ENCODE measurements around the gene PRR29.
A peak's percentile ranks its signal among the peaks of the same experiment; 100 is the strongest.

The PRR29 gene

GRCh38 chr17:63961355-63962212, 36.6 kb upstream of the PRR29 start:
- peak overlapping the region; percentile 78 for H3K4me3 ChIP-seq (ENCODE audit: low read depth, low read length)
- peaks cover 3% of the 10 kb centered on the region for H3K27me3 ChIP-seq (ENCODE audit: control insufficient read depth, insufficient read depth, low read length)
- no peak overlapping the region for H3K9ac ChIP-seq (ENCODE audit: low read depth, low read length)
- H3K9me3 ChIP-seq (ENCODE audit: control insufficient read depth, insufficient read depth, low read length), result no peaks in the 10 kb centered on the region
- peaks cover 6% of the 10 kb centered on the region for H3K4me1 ChIP-seq (ENCODE audit: control insufficient read depth, insufficient read depth, low read length)
- peaks cover 4% of the 10 kb centered on the region for H3K36me3 ChIP-seq (ENCODE audit: control insufficient read depth, insufficient read depth, low read length)

GRCh38 chr17:63962298-63962744, 35.8 kb upstream of the PRR29 start:
- H3K4me1 ChIP-seq (ENCODE audit: control insufficient read depth, insufficient read depth, low read length), result peaks cover 6% of the 10 kb centered on the region
- H3K9ac ChIP-seq (ENCODE audit: low read depth, low read length), result no peak overlapping the region
- peaks cover 3% of the 10 kb centered on the region for H3K27me3 ChIP-seq (ENCODE audit: control insufficient read depth, insufficient read depth, low read length)
- H3K9me3 ChIP-seq (ENCODE audit: control insufficient read depth, insufficient read depth, low read length), result no peaks in the 10 kb centered on the region
- H3K4me3 ChIP-seq (ENCODE audit: low read depth, low read length), result peak overlapping the region; percentile 26
- H3K36me3 ChIP-seq (ENCODE audit: control insufficient read depth, insufficient read depth, low read length), result peaks cover under 1% of the 10 kb centered on the region

- H3K27me3 ChIP-seq (ENCODE audit: control insufficient read depth, insufficient read depth, low read length), result peaks cover 3% of the 10 kb centered on the region
- H3K4me1 ChIP-seq (ENCODE audit: control insufficient read depth, insufficient read depth, low read length), result peaks cover 6% of the 10 kb centered on the region
- H3K9ac ChIP-seq (ENCODE audit: low read depth, low read length), result no peak overlapping the region
- H3K36me3 ChIP-seq (ENCODE audit: control insufficient read depth, insufficient read depth, low read length), result no peaks in the 10 kb centered on the region
- no peaks in the 10 kb centered on the region for H3K9me3 ChIP-seq (ENCODE audit: control insufficient read depth, insufficient read depth, low read length)
- H3K4me3 ChIP-seq (ENCODE audit: low read depth, low read length), result no peak overlapping the region
Observed at GRCh38 chr17:63963123-63963522, 35.0 kb upstream of the PRR29 start.

- Histone ChIP-seq H3K4me1 (ENCODE audit: control insufficient read depth, insufficient read depth, low read length) (peaks cover 6% of the 10 kb centered on the region), H3K4me3 (ENCODE audit: low read depth, low read length) (no peak overlapping the region), H3K9ac (ENCODE audit: low read depth, low read length) (no peak overlapping the region), H3K9me3 (ENCODE audit: control insufficient read depth, insufficient read depth, low read length) (no peaks in the 10 kb centered on the region), H3K27me3 (ENCODE audit: control insufficient read depth, insufficient read depth, low read length) (no peaks in the 10 kb centered on the region), H3K36me3 (ENCODE audit: control insufficient read depth, insufficient read depth, low read length) (no peaks in the 10 kb centered on the region)
Observed at GRCh38 chr17:63966646-63967264, 31.4 kb upstream of the PRR29 start.

- H3K9me3 ChIP-seq (ENCODE audit: control insufficient read depth, insufficient read depth, low read length), result no peaks in the 10 kb centered on the region
- H3K36me3 ChIP-seq (ENCODE audit: control insufficient read depth, insufficient read depth, low read length), result peaks cover 2% of the 10 kb centered on the region
- no peak overlapping the region for H3K4me3 ChIP-seq (ENCODE audit: low read depth, low read length)
- H3K27me3 ChIP-seq (ENCODE audit: control insufficient read depth, insufficient read depth, low read length), result no peaks in the 10 kb centered on the region
- H3K9ac ChIP-seq (ENCODE audit: low read depth, low read length), result no peak overlapping the region
- H3K4me1 ChIP-seq (ENCODE audit: control insufficient read depth, insufficient read depth, low read length), result no peaks in the 10 kb centered on the region
Observed at GRCh38 chr17:63967953-63968352, 30.2 kb upstream of the PRR29 start.

- peaks cover 2% of the 10 kb centered on the region for H3K36me3 ChIP-seq (ENCODE audit: control insufficient read depth, insufficient read depth, low read length)
- H3K4me1 ChIP-seq (ENCODE audit: control insufficient read depth, insufficient read depth, low read length), result no peaks in the 10 kb centered on the region
- H3K9ac ChIP-seq (ENCODE audit: low read depth, low read length), result no peak overlapping the region
- no peaks in the 10 kb centered on the region for H3K9me3 ChIP-seq (ENCODE audit: control insufficient read depth, insufficient read depth, low read length)
- no peak overlapping the region for H3K4me3 ChIP-seq (ENCODE audit: low read depth, low read length)
- H3K27me3 ChIP-seq (ENCODE audit: control insufficient read depth, insufficient read depth, low read length), result no peaks in the 10 kb centered on the region
Observed at GRCh38 chr17:63969278-63969677, 28.9 kb upstream of the PRR29 start.

GRCh38 chr17:63972796-63973195, 25.4 kb upstream of the PRR29 start, which contains the start of gene SCN4A:
TSS of gene SCN4A (minus strand) at chr17:63972918. CDS start at chr17:63972841, 77 bp downstream.
- no peak within 1 kb of the TSS for H3K9ac ChIP-seq (ENCODE audit: low read depth, low read length)
- no peak within 1 kb of the TSS for H3K4me3 ChIP-seq (ENCODE audit: low read depth, low read length)
- no peaks in the 10 kb centered on the region for H3K4me1 ChIP-seq (ENCODE audit: control insufficient read depth, insufficient read depth, low read length)
- no peaks in the 10 kb centered on the region for H3K9me3 ChIP-seq (ENCODE audit: control insufficient read depth, insufficient read depth, low read length)
- no peaks in the 10 kb centered on the region for H3K27me3 ChIP-seq (ENCODE audit: control insufficient read depth, insufficient read depth, low read length)
- H3K36me3 ChIP-seq (ENCODE audit: control insufficient read depth, insufficient read depth, low read length), result peaks cover 2% of the 10 kb centered on the region

GRCh38 chr17:63973247-63973646, 24.9 kb upstream of the PRR29 start:
- H3K36me3 ChIP-seq (ENCODE audit: control insufficient read depth, insufficient read depth, low read length), result peaks cover 2% of the 10 kb centered on the region
- no peaks in the 10 kb centered on the region for H3K4me1 ChIP-seq (ENCODE audit: control insufficient read depth, insufficient read depth, low read length)
- no peaks in the 10 kb centered on the region for H3K9me3 ChIP-seq (ENCODE audit: control insufficient read depth, insufficient read depth, low read length)
- H3K27me3 ChIP-seq (ENCODE audit: control insufficient read depth, insufficient read depth, low read length), result no peaks in the 10 kb centered on the region
- no peak overlapping the region for H3K9ac ChIP-seq (ENCODE audit: low read depth, low read length)
- no peak overlapping the region for H3K4me3 ChIP-seq (ENCODE audit: low read depth, low read length)

- no peak overlapping the region for H3K4me3 ChIP-seq (ENCODE audit: low read depth, low read length)
- H3K36me3 ChIP-seq (ENCODE audit: control insufficient read depth, insufficient read depth, low read length), result peaks cover 2% of the 10 kb centered on the region
- H3K4me1 ChIP-seq (ENCODE audit: control insufficient read depth, insufficient read depth, low read length), result no peaks in the 10 kb centered on the region
- no peak overlapping the region for H3K9ac ChIP-seq (ENCODE audit: low read depth, low read length)
- H3K9me3 ChIP-seq (ENCODE audit: control insufficient read depth, insufficient read depth, low read length), result no peaks in the 10 kb centered on the region
- no peaks in the 10 kb centered on the region for H3K27me3 ChIP-seq (ENCODE audit: control insufficient read depth, insufficient read depth, low read length)
Observed at GRCh38 chr17:63973930-63974593, 24.1 kb upstream of the PRR29 start.

- no peaks in the 10 kb centered on the region for H3K27me3 ChIP-seq (ENCODE audit: control insufficient read depth, insufficient read depth, low read length)
- H3K9ac ChIP-seq (ENCODE audit: low read depth, low read length), result no peak overlapping the region
- no peaks in the 10 kb centered on the region for H3K9me3 ChIP-seq (ENCODE audit: control insufficient read depth, insufficient read depth, low read length)
- peaks cover 2% of the 10 kb centered on the region for H3K36me3 ChIP-seq (ENCODE audit: control insufficient read depth, insufficient read depth, low read length)
- H3K4me3 ChIP-seq (ENCODE audit: low read depth, low read length), result no peak overlapping the region
- H3K4me1 ChIP-seq (ENCODE audit: control insufficient read depth, insufficient read depth, low read length), result no peaks in the 10 kb centered on the region
Observed at GRCh38 chr17:63974594-63975192, 23.5 kb upstream of the PRR29 start.

- Histone ChIP-seq H3K4me3 (ENCODE audit: low read depth, low read length) (no peak overlapping the region), H3K36me3 (ENCODE audit: control insufficient read depth, insufficient read depth, low read length) (peaks cover 2% of the 10 kb centered on the region), H3K4me1 (ENCODE audit: control insufficient read depth, insufficient read depth, low read length) (no peaks in the 10 kb centered on the region)
Observed at GRCh38 chr17:63975541-63976092, 22.5 kb upstream of the PRR29 start.

More at GRCh38 chr17:63975541-63976092, 22.5 kb upstream of the PRR29 start:
- no peaks in the 10 kb centered on the region for H3K9me3 ChIP-seq (ENCODE audit: control insufficient read depth, insufficient read depth, low read length)
- H3K27me3 ChIP-seq (ENCODE audit: control insufficient read depth, insufficient read depth, low read length), result no peaks in the 10 kb centered on the region
- no peak overlapping the region for H3K9ac ChIP-seq (ENCODE audit: low read depth, low read length)

All from iPS-15b (cell line).